BLaER1 treated with 17β-estradiol and CSF1 and Interleukin-3, amounts not matched to agents 10 nM and 100 nM (cell line): ENCODE results near the gene CENPM.

Source experiments
- H3K27ac ChIP-seq, 11 experiments: shearing (Covaris generic); formaldehyde crosslinking; 2 replicates each; pipeline ENCODE4 v1.8.1; 2022
- H3K27me3 ChIP-seq, 11 experiments: shearing (Covaris generic); formaldehyde crosslinking; 2 replicates each; pipeline ENCODE4 v1.8.1; 2022
- H3K36me3 ChIP-seq, 11 experiments: shearing (Covaris generic); formaldehyde crosslinking; 2 replicates each; pipeline ENCODE4 v1.8.1; 2022
- H3K4me1 ChIP-seq, 10 experiments: shearing (Covaris generic); formaldehyde crosslinking; 2 replicates each; pipeline ENCODE4 v1.8.1; 2022
- H3K4me2 ChIP-seq, 11 experiments: shearing (Covaris generic); formaldehyde crosslinking; 2 replicates each; pipeline ENCODE4 v1.8.1; 2022
- H3K4me3 ChIP-seq, 10 experiments: shearing (Covaris generic); formaldehyde crosslinking; 2 replicates each; pipeline ENCODE4 v1.8.1; 2022
- H3K9ac ChIP-seq, 11 experiments: shearing (Covaris generic); formaldehyde crosslinking; 2 replicates each; pipeline ENCODE4 v1.8.1; 2022
- H3K9me3 ChIP-seq, 11 experiments: shearing (Covaris generic); formaldehyde crosslinking; replicated peaks in 1 of 11; 2 replicates each; pipeline ENCODE4 v1.8.1; 2022
- H4K20me1 ChIP-seq, 11 experiments: shearing (Covaris generic); formaldehyde crosslinking; 2 replicates each; pipeline ENCODE4 v1.8.1; 2022
- Cebpa-rat ChIP-seq, 11 experiments: shearing (Covaris generic); IDR thresholded peaks; 2 replicates each; pipeline ENCODE4 v1.8.1; 2022

CENPM gene

DNA sequence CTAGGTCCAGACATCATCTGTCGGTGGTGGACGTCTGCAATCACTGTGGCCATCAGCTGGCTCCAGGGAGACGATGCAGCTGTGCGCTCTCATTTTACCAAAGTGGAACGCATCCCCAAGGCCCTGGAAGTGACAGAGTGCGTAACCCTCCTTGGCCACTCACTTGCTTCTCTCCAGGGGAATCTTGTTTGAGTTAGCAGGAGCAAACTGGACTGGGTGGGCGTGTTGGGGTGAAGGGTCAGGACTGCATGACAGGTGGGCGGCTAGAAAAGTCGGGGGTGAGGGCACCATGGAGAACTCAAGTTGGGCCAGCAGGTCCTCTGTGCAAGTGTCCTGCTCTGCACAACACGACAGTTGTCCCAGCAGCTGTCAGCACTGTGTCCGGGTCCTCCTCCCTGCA, 48.3 kb downstream of the CENPM start:
- H4K20me1 ChIP-seq = peaks cover 0 to 88% (median 26%) of the 10 kb centered on the region in 11 experiments; a peak in 13 of 22 replicates
- no peak overlapping the region for H3K4me3 ChIP-seq
- no peaks in the 10 kb centered on the region for H3K27me3 ChIP-seq
- H3K4me1 ChIP-seq = no peaks in the 10 kb centered on the region
- H3K9ac ChIP-seq = no peak overlapping the region
- no peak overlapping the region for H3K4me2 ChIP-seq
- peaks cover 87 to 100% (median 100%) of the 10 kb centered on the region in 11 experiments for H3K36me3 ChIP-seq
- H3K27ac ChIP-seq = no peak overlapping the region
- TF ChIP-seq Cebpa-rat (IDR thresholded peaks at IDR 0.05) = no peak
- H3K9me3 ChIP-seq = no peaks in the 10 kb centered on the region

DNA sequence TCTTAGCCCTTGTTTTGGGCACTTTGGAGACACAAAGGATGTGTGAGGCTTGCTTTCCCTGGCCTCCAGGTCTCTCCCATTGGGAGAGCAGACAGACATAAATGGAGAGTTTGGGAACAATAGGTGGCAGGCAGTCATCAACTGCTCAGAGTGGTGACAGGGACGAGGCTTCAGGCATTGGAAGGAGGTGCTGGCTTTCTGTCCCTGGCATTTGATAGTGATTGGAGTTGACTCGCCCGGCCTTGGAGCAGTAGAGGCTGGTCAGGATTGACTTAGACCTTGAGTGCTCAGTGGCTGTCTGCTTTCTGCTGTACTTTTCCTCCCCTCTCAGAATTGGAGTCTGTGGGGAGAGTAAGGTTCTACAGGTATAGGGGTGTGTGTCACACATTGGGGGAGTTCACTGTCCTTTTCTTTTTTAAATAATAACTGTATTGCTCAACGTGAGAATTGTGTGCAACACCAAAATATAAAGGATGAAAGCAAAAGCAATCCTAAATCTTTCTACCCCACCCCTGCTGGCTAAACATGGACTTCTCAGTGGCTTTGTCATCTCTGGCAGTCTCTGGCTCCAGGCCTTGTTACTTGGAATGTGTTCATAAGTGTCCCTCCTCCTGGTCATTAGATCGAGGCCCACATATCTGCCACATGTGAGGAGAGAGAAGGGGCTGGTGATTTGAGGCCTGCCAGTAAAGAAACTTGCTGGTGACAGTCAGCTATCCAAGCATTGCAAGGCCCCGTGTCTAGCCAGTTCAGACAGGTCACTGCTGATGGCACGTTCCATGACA, 53.2 kb downstream of the CENPM start:
- no peaks in the 10 kb centered on the region for H3K27me3 ChIP-seq
- H3K27ac ChIP-seq = no peak overlapping the region
- H3K4me1 ChIP-seq = no peaks in the 10 kb centered on the region
- H3K9me3 ChIP-seq = no peaks in the 10 kb centered on the region
- peaks cover 0 to 67% (median 9%) of the 10 kb centered on the region in 11 experiments; a peak in 10 of 22 replicates for H4K20me1 ChIP-seq
- H3K9ac ChIP-seq = no peak overlapping the region
- peaks cover 93 to 100% (median 98%) of the 10 kb centered on the region in 11 experiments for H3K36me3 ChIP-seq
- H3K4me3 ChIP-seq = no peak overlapping the region
- H3K4me2 ChIP-seq = no peak overlapping the region
- no peak for TF ChIP-seq Cebpa-rat (IDR thresholded peaks at IDR 0.05)

DNA sequence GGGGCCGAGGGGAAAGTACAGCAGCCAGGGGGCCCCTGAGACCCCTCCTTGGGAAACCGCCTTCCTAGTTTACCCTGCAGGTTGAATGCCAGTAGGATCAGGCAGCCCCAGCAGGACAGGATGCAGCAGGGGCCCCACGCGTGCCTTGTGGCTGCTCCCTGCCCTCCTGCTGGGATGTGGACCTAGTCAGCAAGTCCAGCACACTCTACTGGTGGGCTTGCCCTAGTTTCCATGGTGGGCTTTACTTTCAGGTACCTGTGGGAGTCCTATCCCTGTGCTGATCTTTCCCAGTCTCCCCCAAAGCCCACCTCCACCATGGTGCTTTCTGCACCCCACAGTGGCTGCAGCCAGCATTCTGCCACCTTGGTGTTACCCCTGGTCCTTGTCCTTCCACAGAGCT, 54.2 kb downstream of the CENPM start:
- Histone ChIP-seq H4K20me1 (peaks cover 0 to 58% (median 11%) of the 10 kb centered on the region in 11 experiments; a peak in 11 of 22 replicates), H3K4me3 (no peak overlapping the region), H3K9ac (no peak overlapping the region), H3K9me3 (no peaks in the 10 kb centered on the region), H3K27me3 (no peaks in the 10 kb centered on the region), H3K27ac (no peak overlapping the region), H3K4me2 (no peak overlapping the region), H3K36me3 (peaks cover 93 to 100% (median 98%) of the 10 kb centered on the region in 11 experiments), H3K4me1 (no peaks in the 10 kb centered on the region)
- no peak for TF ChIP-seq Cebpa-rat (IDR thresholded peaks at IDR 0.05)

DNA sequence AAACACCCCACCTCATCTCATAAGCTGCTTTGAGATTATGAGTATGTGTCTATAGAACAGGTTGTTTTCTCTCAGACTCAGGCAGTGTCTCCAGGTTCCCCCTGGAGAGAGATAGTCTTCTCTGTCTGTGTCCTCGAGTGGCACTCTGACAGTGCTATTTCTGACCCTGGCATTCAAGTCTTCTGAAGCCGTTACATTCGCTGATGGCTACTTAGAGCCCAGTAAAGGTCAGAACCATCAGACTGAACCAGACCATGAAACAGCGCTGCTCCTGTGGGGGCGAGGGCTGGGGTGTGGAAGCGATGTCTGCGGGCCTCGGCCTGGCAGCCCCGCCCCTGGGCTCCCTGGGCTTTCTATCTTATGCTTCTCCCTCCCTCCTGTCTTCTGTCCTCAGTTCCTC, 55.5 kb downstream of the CENPM start:
- peaks cover 92 to 100% (median 98%) of the 10 kb centered on the region in 11 experiments for H3K36me3 ChIP-seq
- no peak overlapping the region for H3K4me3 ChIP-seq
- no peak for TF ChIP-seq Cebpa-rat (IDR thresholded peaks at IDR 0.05)
- H3K4me2 ChIP-seq = no peak overlapping the region
- H3K9ac ChIP-seq = no peak overlapping the region
- no peak overlapping the region for H3K27ac ChIP-seq
- H4K20me1 ChIP-seq = peaks cover 0 to 52% (median 9%) of the 10 kb centered on the region in 11 experiments; a peak in 12 of 22 replicates
- no peaks in the 10 kb centered on the region for H3K9me3 ChIP-seq
- no peaks in the 10 kb centered on the region for H3K4me1 ChIP-seq
- H3K27me3 ChIP-seq = no peaks in the 10 kb centered on the region
